ENCODE data around the gene STK32B.
"Not testable (repeated sequence)": the region's sequence is repeated elsewhere in the genome, so short reads cannot be mapped to it uniquely, and the experiment has no call there.

Gene STK32B

GRCh38 chr4:5051278-5052203 is at the start of gene STK32B:
Gene STK32B (plus strand): TSS chr4:5051480.
- peak; percentile 19 for DNase-seq (ENCODE audit: low spot score)

DNA sequence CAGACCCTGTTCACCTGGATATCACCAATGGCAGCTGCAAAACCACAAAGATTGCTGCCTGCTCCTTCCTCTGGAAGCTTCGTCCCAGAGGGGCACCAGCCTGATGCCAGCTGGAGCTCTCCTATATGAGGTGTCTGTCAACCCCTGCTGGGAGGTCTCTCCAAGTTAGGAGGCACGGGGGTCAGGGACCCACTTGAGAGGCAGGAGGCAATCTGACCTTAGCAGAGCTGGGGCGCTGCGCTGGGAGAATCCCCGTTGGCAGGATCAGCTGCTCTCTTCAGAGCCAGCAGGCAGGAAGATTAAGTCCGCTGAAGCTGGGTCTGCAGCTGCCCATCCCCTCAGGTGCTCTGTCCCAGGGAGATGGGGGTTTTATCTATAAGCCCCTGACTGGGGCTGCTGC is 49.6 kb upstream of the STK32B start:
- not testable (repeated sequence) for DNase-seq (ENCODE audit: low spot score)

DNA sequence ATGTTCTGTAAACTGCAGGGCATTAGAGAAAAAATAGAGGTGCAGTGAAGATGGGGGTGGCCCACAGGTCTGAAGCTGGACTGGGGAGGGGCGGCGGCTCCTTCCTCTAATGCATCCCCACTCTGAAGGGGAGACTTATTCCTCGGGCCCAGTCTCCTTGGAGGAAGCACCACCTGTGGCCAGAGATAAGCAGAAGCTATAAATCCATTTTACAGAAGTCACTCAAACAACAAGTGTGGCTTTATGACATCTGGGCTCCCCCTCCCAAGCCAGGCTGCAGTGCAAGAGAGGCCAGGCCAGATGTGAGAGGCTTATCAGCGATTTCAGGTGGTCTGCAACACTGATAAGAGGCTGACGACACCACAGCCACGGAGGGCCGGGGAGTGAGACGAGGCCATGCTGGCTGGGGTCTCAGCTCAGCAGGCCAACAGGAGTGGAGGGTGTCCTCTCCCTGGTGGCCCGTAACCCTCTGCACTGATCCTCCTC is 47.9 kb upstream of the STK32B start:
- no peak for DNase-seq (ENCODE audit: low spot score)

DNA sequence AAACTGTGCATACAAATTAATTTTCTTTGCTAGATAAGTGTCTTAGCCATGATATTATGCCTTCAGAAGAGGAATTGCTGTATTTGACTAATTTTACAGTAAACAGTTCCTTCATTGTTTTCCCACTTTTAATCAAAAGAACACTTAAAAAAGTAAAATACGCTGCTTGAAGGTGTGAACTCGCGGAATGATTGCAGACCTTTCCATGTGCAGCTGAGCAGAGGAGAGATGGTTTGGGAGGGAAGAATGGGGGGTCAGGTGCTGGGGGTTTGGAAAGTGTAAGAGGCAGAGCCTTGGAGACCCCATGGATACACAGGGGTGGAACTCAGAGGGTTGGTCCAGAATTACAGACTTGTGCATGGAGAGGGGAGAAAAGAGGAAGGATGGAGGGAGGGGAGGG is 47.4 kb upstream of the STK32B start:
- no peak for DNase-seq (ENCODE audit: low spot score)

DNA sequence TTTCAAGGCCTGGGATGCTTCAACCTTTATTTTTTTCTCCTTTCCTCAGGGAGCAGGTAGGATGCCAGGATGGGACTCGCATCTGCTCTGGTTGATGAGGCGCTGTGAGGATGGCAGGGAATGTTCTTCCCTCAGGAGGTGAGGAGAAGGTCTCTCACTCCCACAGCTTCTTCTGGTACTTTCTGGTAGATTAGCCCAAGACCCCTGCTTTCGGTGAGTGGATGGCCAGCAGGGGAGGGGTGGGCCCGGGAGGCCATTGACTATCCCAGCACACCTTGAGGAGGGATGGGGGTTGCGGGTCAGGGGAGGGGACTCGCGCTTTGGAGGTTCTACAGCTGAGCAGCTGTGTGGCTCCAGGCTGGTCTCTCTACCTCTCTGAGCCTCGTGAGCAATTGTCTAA is 46.8 kb upstream of the STK32B start:
- DNase-seq (ENCODE audit: low spot score): no peak

- DNase-seq (ENCODE audit: low spot score): not testable (repeated sequence)
These were observed 44.3 kb upstream of the STK32B start for GRCh38 chr4:5006932-5007331.

- no peak for DNase-seq (ENCODE audit: low spot score)
These were observed 41.5 kb upstream of the STK32B start for GRCh38 chr4:5009796-5010195.

DNA sequence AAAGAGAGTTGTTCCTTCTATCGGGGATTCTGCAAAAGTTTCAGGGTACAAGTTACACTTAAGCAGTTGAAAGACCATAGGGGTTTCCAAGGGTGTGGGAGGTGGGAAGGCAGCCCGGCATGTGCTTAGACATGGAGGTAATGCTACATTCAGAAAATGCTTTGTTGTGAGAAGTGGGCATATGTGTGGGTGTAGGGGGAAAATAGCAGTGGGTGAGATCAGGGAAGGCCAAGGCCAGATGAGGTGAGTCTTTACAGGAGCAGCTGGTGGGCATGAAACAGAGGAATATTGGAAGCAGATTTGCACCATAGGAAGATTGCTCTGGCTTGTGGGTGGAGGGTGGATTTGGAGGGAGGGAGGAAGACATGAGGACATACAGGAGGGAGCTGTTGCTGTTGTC is 40.3 kb upstream of the STK32B start:
- no peak for DNase-seq (ENCODE audit: low spot score)

- no peak for DNase-seq (ENCODE audit: low spot score)
These were observed 38.9 kb upstream of the STK32B start for GRCh38 chr4:5012244-5012898.

DNA sequence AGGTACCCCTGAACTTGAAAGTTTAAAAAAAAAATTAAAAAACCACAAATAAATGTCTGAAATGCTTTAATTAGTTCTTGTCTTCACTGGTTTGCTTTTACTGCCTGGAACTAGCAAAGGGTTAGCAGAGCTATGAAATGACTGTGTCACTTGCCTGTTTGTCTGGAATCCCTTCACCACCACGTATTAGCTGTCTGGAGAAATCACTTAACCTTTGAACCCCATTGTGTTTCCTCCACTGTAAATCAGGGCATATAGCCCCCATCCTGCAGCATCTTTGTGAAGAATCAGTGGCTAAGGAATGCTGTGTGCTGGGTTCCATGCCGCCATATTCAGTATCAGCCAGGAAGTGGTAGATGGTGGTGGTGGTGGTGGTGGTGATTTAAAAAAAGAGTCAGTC is 38.3 kb upstream of the STK32B start:
- DNase-seq (ENCODE audit: low spot score): no peak

GRCh38 chr4:5014007-5014682 is 37.1 kb upstream of the STK32B start:
- DNase-seq (ENCODE audit: low spot score): no peak

- no peak for DNase-seq (ENCODE audit: low spot score)
These were observed 33.2 kb upstream of the STK32B start for GRCh38 chr4:5018096-5018495.

- DNase-seq (ENCODE audit: low spot score): no peak
These were observed 32.7 kb upstream of the STK32B start for GRCh38 chr4:5018603-5019002.

DNA sequence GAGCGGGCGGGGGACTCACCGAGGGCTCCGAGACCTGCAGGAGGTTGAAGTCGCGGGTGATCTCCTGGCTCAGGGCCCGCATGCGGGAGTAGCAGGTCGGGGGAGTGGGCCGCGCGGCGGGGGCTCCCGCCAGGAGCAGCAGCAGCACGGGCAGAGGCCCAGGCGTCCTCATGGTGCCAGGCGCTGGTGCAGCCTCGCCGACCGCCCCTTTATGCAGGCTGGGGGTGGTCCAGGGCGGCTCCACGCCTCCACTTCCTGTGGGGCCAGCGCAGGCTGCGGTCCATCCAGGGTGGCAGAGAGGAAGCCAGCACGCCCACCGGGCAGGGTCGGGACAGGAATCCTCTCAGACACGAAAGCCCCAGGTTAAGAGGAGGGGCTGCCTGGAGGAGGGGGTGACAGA is 32.0 kb upstream of the STK32B start, which contains the start of gene CYTL1:
TSS of gene CYTL1 (minus strand) at position 185 of the 400 bp plus-strand sequence. CDS start at position 172, 13 bp downstream.
- DNase-seq (ENCODE audit: low spot score): no peak

GRCh38 chr4:5019796-5020195 is 31.5 kb upstream of the STK32B start:
- DNase-seq (ENCODE audit: low spot score): no peak

DNA sequence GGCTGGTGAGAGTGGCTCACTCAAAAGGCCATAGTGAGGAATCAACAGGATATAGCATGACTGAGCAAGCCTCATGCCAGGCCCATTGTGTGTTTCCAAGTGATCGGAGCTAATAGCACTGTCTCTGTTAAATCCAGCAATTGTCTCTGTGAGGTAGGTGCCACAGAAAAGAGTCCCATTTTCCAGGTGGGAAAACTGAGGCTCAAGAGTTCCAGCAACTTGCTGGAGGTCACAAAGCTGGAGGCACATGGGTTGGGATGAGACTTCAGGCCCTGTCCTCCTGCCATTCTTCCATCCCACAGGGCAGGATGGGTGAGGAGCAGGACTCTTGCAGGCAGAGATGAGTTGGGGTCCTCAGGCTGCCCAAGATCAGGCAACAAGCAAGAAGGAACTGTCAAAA is 30.9 kb upstream of the STK32B start:
- DNase-seq (ENCODE audit: low spot score): no peak

DNA sequence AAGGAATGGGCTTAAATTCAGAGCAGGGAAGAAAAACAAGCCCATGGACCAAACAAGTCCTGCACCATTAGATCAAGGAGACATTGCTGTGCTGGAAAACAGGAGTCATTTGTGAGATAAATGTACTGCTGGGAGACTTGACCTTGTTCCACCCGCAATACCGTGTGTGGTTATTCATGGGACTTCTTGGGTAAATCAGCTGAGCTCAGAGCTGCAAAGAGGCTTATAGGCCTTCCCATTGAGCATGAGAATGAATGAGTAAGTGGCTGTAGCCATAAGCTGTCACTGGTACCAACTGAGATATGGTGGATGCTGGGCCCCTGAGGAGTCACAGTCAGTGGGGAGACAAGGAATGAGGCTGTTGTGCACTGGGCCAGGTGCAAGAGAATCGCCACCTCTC is 29.7 kb upstream of the STK32B start:
- DNase-seq (ENCODE audit: low spot score): no peak

- DNase-seq (ENCODE audit: low spot score): no peak
These were observed 26.6 kb upstream of the STK32B start for GRCh38 chr4:5024673-5025072.

DNA sequence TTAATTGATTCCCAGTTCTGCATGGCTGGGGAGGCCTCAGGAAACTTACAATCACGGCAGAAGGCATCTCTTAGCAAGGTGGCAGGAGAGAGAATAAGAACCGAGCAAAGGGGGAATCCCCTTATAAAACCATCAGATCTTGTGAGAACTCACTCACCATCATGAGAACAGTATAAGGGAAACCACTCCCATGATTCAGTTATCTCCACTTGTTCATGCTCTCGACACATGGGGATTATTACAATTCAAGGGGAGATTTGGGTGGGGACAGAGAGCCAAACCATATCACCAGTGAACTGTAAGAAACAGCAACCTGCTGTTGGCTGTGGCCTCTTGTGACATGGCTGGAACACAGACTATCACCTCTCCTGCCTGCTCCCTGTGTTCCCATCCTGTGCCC is 24.9 kb upstream of the STK32B start:
- no peak for DNase-seq (ENCODE audit: low spot score)

- no peak for DNase-seq (ENCODE audit: low spot score)
These were observed 23.9 kb upstream of the STK32B start for GRCh38 chr4:5027346-5027745.

DNA sequence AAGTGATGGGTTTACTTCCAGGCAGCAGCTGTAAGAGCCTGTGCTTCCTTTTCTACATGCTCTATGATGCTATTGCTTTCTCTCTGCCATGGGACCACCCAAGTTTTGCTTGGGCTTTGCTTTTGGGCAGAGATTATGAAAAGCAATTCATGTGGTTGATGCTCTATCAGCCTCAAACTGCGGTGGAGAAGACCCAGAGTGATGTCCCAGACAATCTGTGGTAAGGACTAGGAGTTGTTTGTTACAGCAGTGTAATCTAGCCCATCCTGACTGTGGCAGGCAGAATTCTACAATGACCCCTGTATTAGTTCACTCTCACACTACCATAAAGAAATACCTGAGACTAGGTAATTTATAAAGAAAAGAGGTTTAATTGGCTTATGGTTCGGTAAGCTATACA is 22.8 kb upstream of the STK32B start:
- no peak for DNase-seq (ENCODE audit: low spot score)

- no peak for DNase-seq (ENCODE audit: low spot score)
These were observed 21.8 kb upstream of the STK32B start for GRCh38 chr4:5029447-5029846.

DNA sequence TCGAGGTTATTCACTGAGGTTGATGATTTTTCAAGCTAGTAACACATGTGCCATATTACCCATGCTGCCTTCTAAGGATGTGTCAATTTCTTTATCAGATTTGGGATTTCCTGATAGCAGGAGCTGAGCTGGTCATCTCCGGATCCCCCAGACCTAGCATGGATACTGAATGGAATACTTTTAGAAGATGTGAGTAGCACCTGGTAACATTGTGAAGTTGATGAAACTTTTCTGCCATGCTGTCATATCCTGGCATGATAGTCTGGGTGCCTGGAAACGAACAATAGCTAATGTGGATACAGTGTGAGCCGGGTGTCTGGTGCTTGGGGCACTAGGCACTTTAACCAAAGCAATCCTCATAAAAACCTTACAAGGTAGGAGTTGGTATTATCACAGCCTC is 21.1 kb upstream of the STK32B start:
- DNase-seq (ENCODE audit: low spot score): no peak

Measured in putamen (tissue), 1 donor.